Upper lobe of left lung (tissue), 6 donors: Measurements from ENCODE around the gene RELL1. TPM values are rescaled to one million over a fixed set of nuclear protein-coding genes. Genes with fewer than 3 reads are reported as not detected.

ENCODE experiments used
- ATAC-seq, 2 donors: fragments of 200-7000 bp; cut with Tn5 transposase; one replicate each; pipeline ENCODE4 v1.9.1; 2022; ENCODE audit warnings: mild to moderate bottlenecking in 2 of 2, moderate library complexity in 2 of 2; ENCODE audit not compliant: low FRiP score in 2 of 2
- DNase-seq, 2 donors: peaks; one replicate each; pipeline ENCODE4 v3.0.0-alpha.2; 2019 to 2020
- H3K27ac ChIP-seq, 4 donors: fragments of 200-600 bp; sonication (generic); one replicate each; pipeline ENCODE4 v1.5.1; 2016 to 2019
- H3K27me3 ChIP-seq, 4 donors: fragments of 200-600 bp; sonication (generic); one replicate each; pipeline ENCODE4 v1.5.1; 2017 to 2019
- H3K36me3 ChIP-seq, 4 donors: fragments of 200-600 bp; sonication (generic); one replicate each; pipeline ENCODE4 v1.5.1; 2016 to 2019
- H3K4me1 ChIP-seq, 4 donors: fragments of 200-600 bp; sonication (generic); one replicate each; pipeline ENCODE4 v1.5.1; 2018 to 2019
- H3K4me3 ChIP-seq, 4 donors: fragments of 200-600 bp; sonication (generic); one replicate each; pipeline ENCODE4 v1.5.1; 2017 to 2019; ENCODE audit warnings: mild to moderate bottlenecking in 2 of 4, moderate library complexity in 1 of 4
- H3K9me3 ChIP-seq, 4 donors: fragments of 200-600 bp; sonication (generic); one replicate each; pipeline ENCODE4 v1.5.1; 2018 to 2019
- CTCF ChIP-seq, 6 experiments: fragments of 450-650 bp in 4 of 6; fragments of 200-600 bp in 2 of 6; sonication (generic) in 2 of 6; IDR thresholded peaks; one replicate each; pipeline ENCODE4 v1.5.1; 2016 to 2019; ENCODE audit warnings: antibody characterized with exemption in 6 of 6
- EP300 ChIP-seq, 4 donors: sonication (generic); formaldehyde crosslinking; IDR thresholded peaks; one replicate each; pipeline ENCODE4 v1.5.1; 2017; ENCODE audit warnings: antibody characterized with exemption in 4 of 4, control low read depth in 2 of 4
- POLR2A ChIP-seq, 4 donors: fragments of 450-650 bp; IDR thresholded peaks; one replicate each; pipeline ENCODE4 v1.5.1; 2016 to 2017; ENCODE audit warnings: antibody characterized with exemption in 4 of 4, mild to moderate bottlenecking in 2 of 4
- POLR2AphosphoS5 ChIP-seq, 2 donors: sonication (generic); formaldehyde crosslinking; IDR thresholded peaks; one replicate each; pipeline ENCODE4 v1.5.1; 2017; ENCODE audit warnings: antibody characterized with exemption in 2 of 2
- WGBS, 2 donors: methylation state at CpG; one replicate each; pipeline ENCODE4 v1.1.5; 2017 to 2018; 5-methylcytosine and 5-hydroxymethylcytosine counted together
- total RNA-seq, 6 donors: library from RNA; depleted of rRNA in 4 of 6; stranded (reverse); fragments of >200 nt in 4 of 6; gene quantifications; one replicate each; pipeline versions ENCODE4 v1.1.0 to v1.2.1, GENCODE V29; 2016 to 2021
- donor health status: DM: no; HTN: no; CAD: no; lungs with moderate emphysema.
- donor health status: DM: no; HTN: yes; CAD: no; lungs with severe emphysema.

Gene RELL1
- total RNA-seq, 6 donors from 2014 or later: 21.2 to 58.8 (median 40.7) TPM

- Histone ChIP-seq H3K4me3 (no peak overlapping the region), H3K27ac (no peak overlapping the region), H3K27me3 (no peaks in the 10 kb centered on the region), H3K4me1 (no peaks in the 10 kb centered on the region), H3K9me3 (no peaks in the 10 kb centered on the region), H3K36me3 (no peaks in the 10 kb centered on the region)
- WGBS, 2 donors: 88 to 98% methylated on average over 5 of the region's 5 CpGs
- no peak for TF ChIP-seq POLR2AphosphoS5 (IDR thresholded peaks at IDR 0.05)
- no peak for TF ChIP-seq CTCF (IDR thresholded peaks at IDR 0.05)
- no peak for TF ChIP-seq EP300 (IDR thresholded peaks at IDR 0.05)
- no peak for TF ChIP-seq POLR2A (IDR thresholded peaks at IDR 0.05)
- no peak for ATAC-seq
- no peak for DNase-seq
These were observed 7.4 kb upstream of the RELL1 start for GRCh38 chr4:37693450-37694190.

- H3K4me1 ChIP-seq: no peaks in the 10 kb centered on the region
- ATAC-seq (no peak), DNase-seq (no peak)
- H3K36me3 ChIP-seq: no peaks in the 10 kb centered on the region
- WGBS, 2 donors: 91 to 92% methylated on average over 2 of the region's 2 CpGs
- H3K9me3 ChIP-seq: no peaks in the 10 kb centered on the region
- no peak for TF ChIP-seq POLR2AphosphoS5 (IDR thresholded peaks at IDR 0.05)
- no peak for TF ChIP-seq EP300 (IDR thresholded peaks at IDR 0.05)
- no peak for TF ChIP-seq CTCF (IDR thresholded peaks at IDR 0.05)
- no peak for TF ChIP-seq POLR2A (IDR thresholded peaks at IDR 0.05)
- H3K4me3 ChIP-seq: no peak overlapping the region
- no peak overlapping the region for H3K27ac ChIP-seq
- H3K27me3 ChIP-seq: no peaks in the 10 kb centered on the region
These were observed 6.9 kb upstream of the RELL1 start for GRCh38 chr4:37693030-37693429.

- Histone ChIP-seq H3K9me3 (no peaks in the 10 kb centered on the region), H3K27me3 (no peaks in the 10 kb centered on the region), H3K36me3 (no peaks in the 10 kb centered on the region), H3K27ac (no peak overlapping the region), H3K4me1 (peaks cover 4 to 11% (median 5%) of the 10 kb centered on the region in 4 donors), H3K4me3 (no peak overlapping the region)
- DNase-seq (no peak), ATAC-seq (no peak)
- TF ChIP-seq CTCF (IDR thresholded peaks at IDR 0.05): no peak
- TF ChIP-seq EP300 (IDR thresholded peaks at IDR 0.05): no peak
- TF ChIP-seq POLR2A (IDR thresholded peaks at IDR 0.05): no peak
- no peak for TF ChIP-seq POLR2AphosphoS5 (IDR thresholded peaks at IDR 0.05)
- 95 to 97% methylated on average over 3 of the region's 3 CpGs for WGBS, 2 donors
These were observed 4.8 kb upstream of the RELL1 start for GRCh38 chr4:37690976-37691375.

GRCh38 chr4:37689353-37690095, 3.3 kb upstream of the RELL1 start:
- ATAC-seq (no peak), DNase-seq (no peak)
- Histone ChIP-seq H3K27ac (no peak overlapping the region), H3K9me3 (no peaks in the 10 kb centered on the region), H3K4me1 (peaks cover 12 to 19% (median 13%) of the 10 kb centered on the region in 4 donors), H3K27me3 (no peaks in the 10 kb centered on the region), H3K36me3 (no peaks in the 10 kb centered on the region), H3K4me3 (no peak overlapping the region)
- WGBS, 2 donors: 97 to 100% methylated on average over 1 of the region's 1 CpG
- TF ChIP-seq EP300 (IDR thresholded peaks at IDR 0.05) (no peak), POLR2A (IDR thresholded peaks at IDR 0.05) (no peak), POLR2AphosphoS5 (IDR thresholded peaks at IDR 0.05) (no peak), CTCF (IDR thresholded peaks at IDR 0.05) (no peak)
